GM18505 (cell line): Measurements from ENCODE around the gene PIK3R3.
A peak's percentile ranks its signal among the peaks of the same experiment; 100 is the strongest.

Source experiments
- ATAC-seq: cut with Tn5 transposase; IDR thresholded peaks from one replicate; pipeline ENCODE4 v1.9.1; 2021; ENCODE audit not compliant: unreplicated experiment
- POLR2A ChIP-seq: IDR thresholded peaks from 4 replicates; pipeline ENCODE4 v1.6.1; 2011; ENCODE audit warnings: borderline replicate concordance; ENCODE audit not compliant: insufficient read depth, insufficient read length; ENCODE audit errors: extremely low read depth

The PIK3R3 gene

DNA sequence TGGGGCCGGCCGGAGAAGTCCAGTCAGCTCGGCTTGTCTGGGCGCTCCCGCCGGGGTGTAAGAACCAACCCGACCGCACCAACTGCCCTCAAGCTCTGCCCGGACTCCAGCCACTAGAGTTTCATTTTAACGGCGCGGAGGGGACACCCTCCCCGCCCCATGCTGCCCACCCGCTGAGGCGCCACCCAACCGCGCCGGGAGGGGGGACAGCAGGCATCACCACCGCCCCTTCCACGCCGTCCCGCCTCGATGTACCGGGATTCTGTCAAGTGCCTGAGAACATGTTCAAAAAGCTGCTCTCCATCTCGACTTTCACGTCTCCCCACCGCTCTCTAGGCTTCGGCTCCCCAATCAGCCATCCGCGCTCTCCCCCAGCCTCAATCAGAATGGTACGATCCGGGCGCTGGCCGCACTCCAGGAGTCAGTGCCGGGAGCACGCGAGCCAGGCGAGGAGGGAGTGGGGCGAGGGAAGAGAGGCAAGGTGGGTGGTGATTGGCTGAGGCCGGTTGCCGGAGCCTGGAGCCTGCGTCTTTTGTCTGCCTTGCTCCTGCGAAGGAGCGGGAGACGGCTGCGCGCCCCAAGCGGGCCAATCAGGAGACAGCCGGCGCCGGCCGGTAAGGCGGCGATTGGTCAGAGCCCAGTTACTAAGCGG, at the start of gene PIK3R3:
PIK3R3 (minus strand) TSS at position 101 of the 652 bp plus-strand sequence. CDS start 677 bp downstream, outside the sequence.
- peak; percentile 99 for TF ChIP-seq POLR2A
- peak; percentile 90 for ATAC-seq

DNA sequence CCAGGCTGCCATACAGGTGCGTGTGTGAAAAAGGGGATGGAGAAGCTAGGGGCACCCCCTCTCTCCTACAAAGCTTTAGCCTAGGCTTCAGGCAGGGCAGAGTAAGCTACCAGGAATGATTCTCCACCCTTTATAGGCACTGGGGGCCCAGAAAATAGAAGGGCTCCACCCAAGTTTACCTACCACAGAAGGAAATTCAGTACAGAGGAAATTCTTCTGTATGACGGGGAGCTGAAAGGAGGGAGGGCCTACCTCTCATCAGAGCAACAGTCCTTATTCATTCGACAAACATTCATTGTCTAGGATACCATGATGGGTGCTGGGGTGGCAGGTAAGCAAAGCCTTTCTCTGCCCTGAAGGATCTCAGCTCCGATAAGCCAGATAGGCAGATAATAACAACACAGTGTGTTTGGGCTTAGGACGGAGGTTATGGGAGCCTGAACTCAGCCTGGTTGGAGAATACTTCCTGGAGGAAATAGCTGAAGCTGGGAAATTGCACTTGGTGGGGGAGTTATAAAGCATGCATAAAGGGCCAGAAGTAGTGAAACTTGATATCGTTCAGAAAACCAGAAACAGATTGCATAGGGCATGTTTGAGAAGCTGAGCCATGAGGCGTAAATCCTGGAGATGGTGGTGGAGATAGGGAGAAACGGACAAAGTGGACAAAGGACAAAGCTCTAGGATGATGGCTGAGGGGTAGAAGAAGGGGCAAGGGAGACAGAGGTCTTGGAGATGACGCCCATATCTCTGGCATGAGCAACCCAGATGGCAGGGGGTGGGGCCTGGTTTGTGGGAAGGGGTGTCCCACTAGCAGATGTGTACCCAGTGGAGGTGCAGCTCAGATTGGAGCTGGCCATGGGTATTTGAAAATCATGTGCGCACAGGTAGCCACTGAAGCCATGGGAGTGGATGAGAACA, 49.2 kb upstream of the PIK3R3 start:
- ATAC-seq = no peak
- TF ChIP-seq POLR2A = no peak

DNA sequence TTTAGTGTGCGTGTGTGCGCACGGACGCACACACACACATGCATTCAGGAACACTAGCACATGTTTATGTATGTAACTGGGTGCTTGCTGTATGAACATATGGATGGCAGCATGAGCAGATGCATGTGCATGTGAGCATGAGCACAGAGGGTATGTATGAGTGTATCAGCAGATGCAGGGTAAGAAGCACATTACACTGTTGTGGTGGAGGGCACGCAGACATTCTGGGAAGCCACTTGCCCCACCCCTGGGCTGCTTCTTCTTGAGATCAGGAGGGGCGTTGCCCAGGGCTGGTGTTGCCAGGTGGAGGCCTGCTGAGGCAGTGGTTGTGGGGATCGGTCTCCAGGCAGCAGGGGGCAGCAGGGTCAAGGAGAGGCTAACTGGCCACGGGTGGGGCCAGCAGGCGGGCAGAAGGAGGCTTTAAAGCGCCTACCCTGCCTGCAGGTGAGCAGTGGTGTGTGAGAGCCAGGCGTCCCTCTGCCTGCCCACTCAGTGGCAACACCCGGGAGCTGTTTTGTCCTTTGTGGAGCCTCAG, 47.7 kb upstream of the PIK3R3 start:
- no peak for ATAC-seq
- TF ChIP-seq POLR2A = no peak

DNA sequence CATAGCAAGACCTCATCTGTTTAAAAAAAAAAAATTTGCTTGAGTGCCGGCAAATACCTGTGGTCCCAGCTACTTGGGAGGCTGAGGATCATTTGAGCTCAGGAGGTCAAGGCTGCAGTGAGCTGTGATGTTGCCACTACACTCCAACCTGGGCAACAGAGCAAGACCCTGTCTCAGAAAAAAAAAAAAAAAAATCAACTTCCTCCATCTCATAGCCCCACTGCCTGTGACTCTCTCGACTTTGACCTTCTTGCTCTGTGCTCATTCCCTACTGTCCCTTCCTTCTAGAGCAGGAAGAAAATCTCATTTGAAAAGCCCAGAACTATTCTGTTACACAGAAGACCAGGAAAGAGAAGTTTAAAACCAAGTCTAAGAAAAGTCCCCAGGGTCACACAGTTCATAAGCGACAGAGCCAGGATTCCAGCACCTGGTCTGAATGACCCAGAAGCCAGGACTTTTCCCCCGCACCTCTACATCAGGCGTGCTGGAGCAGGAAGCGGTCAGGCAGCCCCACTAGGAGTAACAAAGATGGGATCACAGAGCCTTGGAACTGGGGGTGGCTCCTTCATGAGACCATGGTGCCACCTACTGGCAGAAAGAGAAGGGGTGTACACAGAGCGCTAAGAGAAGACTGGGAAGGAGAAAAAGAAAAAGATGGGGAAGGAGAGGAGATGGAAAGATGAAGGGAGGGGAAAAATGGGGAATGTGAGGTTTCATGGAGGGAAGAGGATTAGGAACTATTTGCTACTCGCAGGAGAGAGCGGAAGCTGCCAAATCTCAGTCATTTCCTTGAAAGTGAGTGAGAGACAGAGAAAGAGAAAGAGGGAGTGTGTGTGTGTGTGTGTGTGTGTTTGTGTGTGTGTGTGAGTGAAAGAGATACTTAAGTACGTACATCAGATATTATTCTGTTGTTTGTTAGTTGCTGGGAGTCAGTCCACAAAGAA, 47.0 kb upstream of the PIK3R3 start:
- no peak for TF ChIP-seq POLR2A
- no peak for ATAC-seq

DNA sequence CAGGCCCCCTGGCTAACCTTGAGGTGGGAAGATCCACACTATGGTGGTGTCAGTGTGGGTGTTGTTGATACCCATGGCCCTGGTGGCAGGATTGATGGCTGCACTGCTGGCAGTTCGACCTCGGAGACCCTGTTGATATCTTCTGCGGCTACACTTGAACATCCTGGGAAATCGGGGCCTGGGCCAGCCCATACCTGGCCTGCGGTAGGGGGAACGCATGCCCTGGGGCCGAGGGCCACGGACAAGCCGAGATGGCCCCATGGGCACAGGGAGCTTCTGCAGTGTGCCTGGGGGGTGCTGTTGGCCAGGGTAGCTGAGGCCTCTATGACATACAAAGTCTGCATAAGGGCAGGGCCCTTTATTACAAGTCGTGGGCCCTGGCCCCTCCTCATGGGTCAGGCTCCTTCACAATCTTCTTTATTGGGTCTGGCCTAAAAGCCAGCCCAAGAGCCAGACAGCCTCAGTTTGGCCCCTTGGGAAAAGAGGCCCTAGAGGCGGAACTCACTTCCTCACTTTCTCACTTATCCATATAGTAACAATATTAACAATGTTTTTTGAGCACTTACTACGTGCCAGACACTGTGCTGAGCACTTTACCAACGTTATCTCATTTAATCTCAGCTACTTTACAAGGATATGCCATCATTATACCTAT, 43.9 kb upstream of the PIK3R3 start, which contains the start of gene P3R3URF:
P3R3URF (minus strand) TSS at position 278 of the 655 bp plus-strand sequence; CDS start at position 261, 17 bp downstream.
- ATAC-seq = no peak
- TF ChIP-seq POLR2A = no peak

DNA sequence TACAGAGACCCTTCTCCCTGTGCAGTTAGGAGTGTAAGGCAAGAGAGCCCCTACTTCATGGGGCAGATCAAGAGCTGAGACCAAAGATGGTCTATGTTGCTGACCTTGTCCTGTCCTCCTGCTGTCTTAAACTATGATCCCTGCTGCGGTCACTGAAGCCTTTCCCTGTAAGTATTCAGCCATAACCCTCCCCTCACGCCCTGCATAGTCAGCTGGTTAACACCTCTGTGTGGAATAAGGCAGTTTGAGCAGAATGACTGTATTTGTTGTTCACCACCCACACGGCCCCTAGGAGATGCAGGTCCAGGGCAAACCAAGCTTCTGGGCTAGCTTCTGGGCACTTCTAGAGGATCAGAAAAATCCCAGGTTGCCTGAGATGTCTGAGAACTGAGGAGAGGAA, 42.8 kb upstream of the PIK3R3 start:
- ATAC-seq = no peak
- no peak for TF ChIP-seq POLR2A

DNA sequence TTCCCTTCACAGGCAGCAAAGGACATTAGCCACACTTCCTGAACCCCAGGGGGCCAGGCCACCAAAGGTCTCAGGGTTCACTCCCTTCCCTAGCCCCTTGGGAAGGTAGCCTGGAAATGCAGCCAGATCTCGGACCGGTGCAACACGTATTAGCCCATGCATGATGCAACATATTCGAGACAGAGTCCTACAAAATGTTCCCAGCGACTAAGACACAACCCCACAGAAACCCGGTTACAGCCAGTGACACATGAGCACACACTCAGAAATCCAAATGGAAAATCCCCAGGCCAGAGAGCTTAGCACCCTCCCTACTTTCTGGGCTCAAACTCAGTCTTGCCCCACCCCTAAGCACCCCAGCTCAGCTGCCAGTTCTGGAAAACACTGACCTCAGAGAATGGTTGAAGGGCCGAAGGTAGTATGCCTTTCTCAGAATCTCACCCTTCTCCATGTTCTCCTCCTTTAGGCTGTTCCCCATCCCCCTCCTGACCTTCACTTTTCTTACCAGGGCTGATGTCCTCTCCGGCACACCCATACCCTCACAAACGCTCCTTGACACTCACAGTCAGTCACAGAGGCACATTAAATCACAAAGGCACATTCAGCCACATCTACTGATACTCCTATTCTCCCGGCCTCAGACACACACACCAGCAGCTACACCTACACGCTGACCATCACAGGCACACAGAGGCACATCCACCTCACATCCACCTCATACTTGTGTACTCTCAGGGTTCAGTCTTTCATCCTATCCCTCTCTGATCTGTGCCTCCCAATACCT, 42.2 kb upstream of the PIK3R3 start, which contains the start of gene TSPAN1:
TSPAN1 (plus strand) TSS at position 640 of the 784 bp plus-strand sequence. CDS start 6,021 bp downstream, outside the sequence.
- no peak for ATAC-seq
- TF ChIP-seq POLR2A = no peak

DNA sequence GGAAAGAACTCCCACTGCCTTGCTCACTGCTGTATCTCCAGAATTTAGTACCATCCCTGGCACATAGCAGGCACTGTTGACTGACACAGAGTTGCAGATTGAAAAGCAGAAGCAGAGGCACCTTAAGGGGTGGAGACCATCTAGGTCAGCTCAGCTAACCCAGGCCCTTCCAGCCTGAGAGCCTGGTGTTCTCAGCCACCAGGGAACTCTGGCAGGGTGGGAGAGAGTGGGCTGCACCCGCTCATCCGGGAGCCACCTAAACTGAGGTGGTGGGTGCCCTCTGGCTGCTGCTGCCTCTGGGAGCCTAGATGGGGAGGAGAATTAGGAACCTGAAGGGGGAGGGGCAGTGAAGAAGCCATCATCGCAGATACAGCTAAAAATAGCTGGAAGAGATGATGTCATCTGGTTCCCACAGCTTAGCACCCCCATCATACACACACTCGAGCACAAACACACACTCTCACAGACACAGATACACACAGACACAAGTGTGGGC, 41.0 kb upstream of the PIK3R3 start:
- no peak for TF ChIP-seq POLR2A
- no peak for ATAC-seq

DNA sequence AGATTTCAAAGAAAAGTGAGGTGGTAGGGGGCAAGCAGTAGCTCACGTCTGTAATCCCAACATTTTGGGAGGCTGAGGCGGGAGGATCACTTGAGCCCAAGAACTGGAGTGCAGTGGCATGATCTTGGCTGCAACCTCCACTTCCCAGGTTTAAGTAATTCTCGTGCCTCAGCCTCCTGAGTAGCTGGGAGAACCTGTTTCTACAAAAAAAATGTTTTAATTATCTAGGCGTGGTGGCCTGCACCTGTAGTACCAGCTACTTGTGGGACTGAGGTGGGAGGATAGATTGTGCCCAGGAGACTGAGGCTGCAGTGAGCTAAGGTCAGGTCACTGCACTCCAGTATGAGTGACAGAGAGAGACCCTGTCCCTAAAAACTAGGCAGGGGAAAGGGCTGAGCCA, 39.9 kb upstream of the PIK3R3 start:
- no peak for ATAC-seq
- TF ChIP-seq POLR2A = no peak

DNA sequence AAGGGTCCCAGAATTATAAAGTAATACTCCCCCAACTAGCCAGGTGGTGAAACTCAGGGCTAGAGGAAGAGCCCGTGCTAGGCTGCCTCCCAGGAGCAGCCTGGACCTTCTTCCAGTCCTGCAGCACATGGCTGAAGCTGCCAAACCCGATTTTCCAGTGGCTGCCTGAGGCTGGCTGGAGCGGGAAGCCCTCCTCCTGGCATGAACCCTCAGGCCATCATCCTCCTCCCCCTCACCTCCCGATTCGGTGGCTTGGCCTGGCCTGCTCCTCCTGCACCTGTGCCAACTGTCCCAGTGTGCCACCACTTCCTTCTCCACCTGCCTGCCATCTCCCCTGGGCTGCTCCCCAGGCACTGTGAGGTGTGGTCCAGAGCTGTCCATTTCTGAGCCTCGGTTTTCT, 39.4 kb upstream of the PIK3R3 start:
- ATAC-seq = no peak

DNA sequence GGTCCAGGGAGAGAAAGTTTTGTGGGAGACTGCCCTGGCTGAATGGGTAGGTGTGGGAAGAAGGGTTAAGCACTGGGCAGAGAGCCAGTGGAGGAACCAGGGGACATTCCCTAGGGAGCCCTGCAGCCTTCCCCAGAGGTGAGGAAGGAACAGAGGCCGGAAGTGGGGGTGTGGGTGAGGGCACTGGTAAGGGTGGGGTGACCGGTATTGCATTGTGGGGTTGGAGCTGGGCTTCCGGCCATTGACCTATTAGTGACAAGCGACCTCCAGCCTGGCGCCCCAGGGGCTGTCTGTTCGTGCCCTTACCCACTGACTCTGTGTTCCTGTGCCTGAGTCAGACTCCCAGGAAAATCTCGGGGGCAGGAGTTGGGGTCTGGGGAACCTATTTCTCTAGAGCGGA, 38.9 kb upstream of the PIK3R3 start:
- no peak for TF ChIP-seq POLR2A
- no peak for ATAC-seq

More for the DNA sequence above, 39.4 kb upstream of the PIK3R3 start:
- no peak for TF ChIP-seq POLR2A
